GM18873 (cell line): ENCODE results near the gene DOK6.
"Not testable (repeated sequence)": the region's sequence is repeated elsewhere in the genome, so short reads cannot be mapped to it uniquely, and the experiment has no call there.

Source experiments
- ATAC-seq: cut with Tn5 transposase; IDR thresholded peaks from one replicate; pipeline ENCODE4 v1.9.1; 2021; ENCODE audit warnings: mild to moderate bottlenecking, moderate library complexity, moderate number of reproducible peaks; ENCODE audit not compliant: unreplicated experiment, low FRiP score

DOK6 gene

DNA sequence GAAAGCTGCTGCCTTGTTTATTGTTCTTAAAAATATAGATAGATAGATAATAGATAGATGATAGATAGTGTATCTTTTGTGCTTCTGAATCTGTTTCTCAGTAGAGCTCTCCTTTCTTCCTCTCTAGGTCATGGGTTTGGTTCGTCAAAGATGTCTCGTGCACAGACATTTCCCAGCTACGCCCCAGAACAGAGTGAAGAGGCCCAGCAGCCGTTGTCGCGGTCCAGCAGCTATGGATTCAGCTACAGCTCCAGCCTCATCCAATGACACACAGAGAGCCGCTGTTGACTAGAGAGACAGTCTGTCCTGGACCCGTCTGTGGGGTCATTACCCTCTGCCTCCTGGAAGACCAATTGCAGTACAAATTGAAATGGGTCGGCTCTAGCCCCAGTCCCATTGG, 440.4 kb downstream of the DOK6 start:
- no peak for ATAC-seq

- ATAC-seq = no peak
Observed at GRCh38 chr18:69843015-69843414, 442.3 kb downstream of the DOK6 start.

GRCh38 chr18:69844656-69845055, 444.0 kb downstream of the DOK6 start:
- ATAC-seq = no peak

GRCh38 chr18:69845593-69846506, 445.2 kb downstream of the DOK6 start:
- ATAC-seq = no peak

- ATAC-seq = no peak
Observed at GRCh38 chr18:69853051-69853450, 452.4 kb downstream of the DOK6 start.

DNA sequence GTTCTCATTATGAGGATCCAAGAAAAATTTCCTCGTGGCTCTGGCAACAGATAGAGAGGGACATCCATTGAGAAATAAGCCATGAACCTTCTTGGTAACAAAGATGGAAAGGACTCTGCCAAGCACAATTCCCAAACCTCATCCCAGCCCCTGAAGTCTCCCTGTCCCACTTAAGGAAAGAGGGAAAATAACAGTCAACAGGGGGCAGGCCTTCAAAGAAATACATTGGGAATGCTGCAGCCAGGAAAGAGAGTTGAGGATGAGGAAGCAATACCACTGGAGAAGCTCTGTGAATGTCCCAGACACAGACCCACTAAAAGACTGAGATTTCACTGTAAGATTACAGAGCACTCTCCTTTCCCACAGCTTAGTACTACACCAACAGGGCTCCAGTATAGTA, 453.8 kb downstream of the DOK6 start:
- no peak for ATAC-seq

GRCh38 chr18:69858897-69859296, 458.2 kb downstream of the DOK6 start:
- ATAC-seq = no peak

DNA sequence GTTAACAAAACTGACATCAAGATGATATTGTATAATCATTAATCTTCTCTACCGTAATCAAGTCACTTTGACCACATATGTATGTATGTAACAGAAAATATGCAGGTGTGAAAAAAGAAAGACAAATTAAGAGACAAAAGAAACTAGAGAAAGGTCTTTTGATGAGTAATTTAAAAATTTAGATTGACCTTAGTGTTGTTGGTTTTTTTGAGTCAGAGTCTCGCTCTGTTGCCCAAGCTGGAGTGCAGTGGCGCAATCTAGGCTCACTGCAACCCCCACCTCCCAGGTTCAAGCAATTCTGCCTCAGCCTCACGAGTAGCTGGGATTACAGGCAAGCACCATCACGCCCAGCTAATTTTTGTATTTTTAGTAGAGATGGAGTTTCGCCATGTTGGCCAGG, 464.1 kb downstream of the DOK6 start:
- peak; percentile 67 for ATAC-seq

- ATAC-seq = no peak
Observed at GRCh38 chr18:69865776-69866175, 465.1 kb downstream of the DOK6 start.

- no peak for ATAC-seq
Observed at GRCh38 chr18:69866212-69866611, 465.5 kb downstream of the DOK6 start.

DNA sequence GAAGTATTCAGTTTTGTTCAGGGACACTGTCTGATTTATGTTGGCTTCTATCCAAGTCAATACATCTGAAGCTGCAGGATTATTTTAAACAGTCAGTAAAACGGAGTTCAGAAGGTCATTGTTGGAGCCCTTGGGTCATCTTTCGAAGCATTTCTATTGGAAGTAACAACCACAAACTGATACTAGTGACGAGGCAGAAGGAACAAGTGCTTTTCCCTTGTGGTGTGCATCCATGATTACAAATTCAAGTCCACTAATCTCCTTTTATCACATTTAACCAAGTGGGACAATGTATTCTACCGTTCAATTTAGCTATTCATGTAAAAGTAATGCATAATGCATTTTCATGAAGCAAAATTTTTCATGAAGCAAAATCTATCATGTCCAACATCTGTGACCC, 470.0 kb downstream of the DOK6 start:
- no peak for ATAC-seq

DNA sequence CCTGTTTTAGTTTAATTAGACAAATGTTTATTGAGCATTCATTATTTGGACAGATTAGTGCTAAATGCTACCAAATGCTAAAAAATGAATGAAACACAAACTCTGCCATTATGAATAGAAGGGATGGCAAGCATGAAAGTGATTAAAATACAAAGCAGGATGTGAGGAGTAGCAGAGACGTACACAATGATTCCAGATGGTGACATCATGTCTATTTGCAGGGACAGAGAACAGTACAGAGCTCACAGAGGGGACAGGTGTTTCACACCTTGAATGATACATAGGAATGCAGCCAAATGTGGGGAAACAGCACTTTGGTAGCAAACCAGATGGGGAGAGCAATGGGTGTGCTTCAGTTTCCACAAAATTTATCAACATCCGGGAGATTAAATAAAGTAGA, 470.7 kb downstream of the DOK6 start:
- ATAC-seq = no peak

GRCh38 chr18:69872661-69873060, 472.0 kb downstream of the DOK6 start:
- ATAC-seq = no peak

DNA sequence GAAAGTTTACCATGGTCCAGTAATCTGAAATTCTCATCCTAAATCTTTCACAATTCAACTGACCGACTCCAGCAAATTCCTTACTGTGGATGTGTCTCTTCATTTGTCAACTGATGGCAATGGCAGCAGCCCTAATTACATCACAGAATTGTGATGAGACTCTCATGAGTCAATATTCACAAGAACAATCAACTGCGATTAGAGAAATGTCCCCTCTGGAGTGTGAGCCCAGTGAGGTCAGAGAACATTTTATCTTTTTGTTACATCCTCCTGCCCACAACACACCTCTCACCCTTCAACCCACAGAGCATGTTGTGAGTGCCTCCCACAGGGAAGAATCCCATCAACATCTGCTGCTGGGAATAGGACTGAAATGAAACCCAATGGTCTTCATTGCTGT, 473.4 kb downstream of the DOK6 start:
- ATAC-seq = no peak

DNA sequence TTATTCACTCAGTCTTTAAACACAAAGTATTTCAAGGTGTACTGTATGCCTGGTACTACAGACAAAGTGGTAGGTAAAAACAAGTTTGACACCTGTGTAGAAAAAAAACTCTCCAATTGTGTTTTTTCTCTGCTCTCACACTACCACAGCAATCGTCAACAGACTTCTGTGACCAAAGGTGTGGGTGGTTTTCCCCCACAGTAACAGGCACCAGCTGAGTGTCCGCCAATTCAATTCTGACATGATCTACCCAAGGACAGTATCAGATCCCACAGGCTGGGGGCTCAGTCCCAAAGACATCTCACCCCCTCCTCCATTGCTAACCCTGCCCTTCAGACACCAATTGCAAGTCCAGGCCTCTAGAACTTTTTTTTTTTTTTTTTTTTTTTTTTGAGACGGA, 475.8 kb downstream of the DOK6 start:
- ATAC-seq = no peak

DNA sequence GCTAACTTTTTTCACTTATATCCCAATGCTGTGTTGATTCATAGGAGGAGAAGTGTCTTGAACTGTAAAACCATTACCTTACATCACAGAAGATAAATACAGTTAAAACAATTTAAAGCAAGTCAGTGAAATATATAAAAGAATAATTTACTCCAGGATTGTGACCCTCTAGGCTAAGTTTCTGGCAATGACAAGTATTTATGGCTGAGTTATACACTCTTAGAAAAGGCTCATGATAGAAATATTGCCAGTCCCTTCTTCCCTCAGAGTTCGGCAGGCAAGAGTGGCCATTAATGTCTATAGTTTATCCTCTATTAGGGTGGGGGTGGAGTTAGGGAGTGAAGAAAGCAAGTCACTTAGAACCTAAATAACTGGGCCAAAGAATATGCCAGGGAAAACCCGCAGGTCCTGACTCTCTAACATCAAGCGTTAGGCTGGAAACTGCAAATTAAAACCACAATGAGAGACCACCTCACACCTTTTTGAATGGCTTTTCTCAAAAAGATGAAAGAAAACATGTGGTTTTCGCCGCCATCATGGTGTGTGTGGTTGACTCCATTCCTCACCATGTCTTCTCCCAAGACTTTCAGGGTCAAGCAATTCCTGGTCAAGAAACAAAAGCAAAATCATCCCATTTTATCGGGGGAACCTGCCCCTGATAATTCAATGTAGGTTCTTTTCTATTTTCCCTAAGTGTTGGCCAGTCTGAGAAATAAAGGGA, 477.7 kb downstream of the DOK6 start:
- no peak for ATAC-seq

DNA sequence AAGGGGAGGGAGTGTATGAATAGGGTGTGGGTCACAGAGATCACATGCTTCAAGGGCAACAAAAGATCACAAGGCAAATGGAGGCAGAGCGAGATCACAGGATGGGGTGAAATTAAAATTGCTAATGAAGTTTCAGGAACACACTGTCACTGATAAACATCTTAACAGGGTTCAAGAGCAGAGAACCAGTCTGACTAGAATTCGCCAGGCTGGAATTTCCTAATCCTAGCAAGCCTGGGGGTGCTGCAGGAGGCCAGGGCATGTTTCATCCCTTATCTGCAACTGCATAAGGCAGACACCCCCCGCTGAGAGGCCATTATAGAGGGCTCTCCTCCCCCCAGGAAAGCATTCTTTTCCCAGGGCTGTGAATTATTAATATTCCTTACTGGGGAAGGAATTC, 478.4 kb downstream of the DOK6 start:
- ATAC-seq = not testable (repeated sequence)

DNA sequence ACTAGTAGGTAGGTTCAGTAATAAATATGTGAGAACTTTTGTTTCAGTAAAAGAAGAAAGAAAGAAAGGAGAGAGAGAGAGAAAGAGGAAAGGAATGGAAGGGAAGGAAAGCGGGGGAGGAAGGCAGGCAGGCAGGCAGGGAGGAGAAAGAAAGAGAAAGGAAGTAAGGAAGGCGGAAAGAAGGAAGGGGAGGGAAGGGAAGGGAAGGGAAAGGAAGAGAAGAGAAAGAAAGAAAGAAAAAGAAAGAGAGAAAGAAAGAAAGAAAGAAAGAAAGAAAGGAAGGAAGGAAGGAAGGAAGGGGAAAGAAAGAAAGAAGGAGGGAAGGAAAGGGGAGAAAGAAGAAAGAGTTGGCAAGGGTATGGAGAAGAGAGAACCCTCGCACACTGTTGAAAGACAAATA, 479.4 kb downstream of the DOK6 start:
- no peak for ATAC-seq

DNA sequence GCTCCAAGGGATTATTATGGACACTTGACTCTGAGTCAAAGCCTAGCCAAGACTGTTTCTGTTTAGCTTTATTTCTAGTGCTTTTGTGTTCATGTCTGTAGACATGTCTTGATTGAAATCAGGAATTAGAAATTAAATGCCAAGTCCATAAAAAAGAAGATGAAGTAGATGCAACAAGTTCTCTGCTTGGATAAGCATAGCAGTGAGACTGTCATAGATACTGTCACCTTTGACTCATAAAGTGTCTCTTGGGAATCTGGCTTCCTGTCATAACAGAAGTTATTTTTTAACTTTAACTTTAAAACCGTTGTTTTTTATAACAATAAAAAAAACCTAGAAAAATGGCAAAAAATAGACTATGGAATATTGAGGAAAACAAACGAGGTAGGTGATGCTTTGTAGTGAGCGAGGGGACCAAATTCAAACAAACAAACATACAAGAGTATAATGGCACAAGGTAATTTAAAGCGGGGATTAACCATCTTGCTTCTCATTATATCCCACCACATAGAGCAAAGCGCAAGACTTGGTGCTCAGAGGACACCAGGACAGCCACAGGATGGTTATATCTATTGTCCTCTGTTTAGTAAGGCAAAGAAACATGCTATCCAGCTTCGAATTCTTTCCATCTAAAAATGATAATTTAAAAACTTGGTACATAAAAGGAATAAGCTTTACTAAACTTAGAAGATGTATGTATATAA, 482.4 kb downstream of the DOK6 start:
- peak; percentile 40 for ATAC-seq

DNA sequence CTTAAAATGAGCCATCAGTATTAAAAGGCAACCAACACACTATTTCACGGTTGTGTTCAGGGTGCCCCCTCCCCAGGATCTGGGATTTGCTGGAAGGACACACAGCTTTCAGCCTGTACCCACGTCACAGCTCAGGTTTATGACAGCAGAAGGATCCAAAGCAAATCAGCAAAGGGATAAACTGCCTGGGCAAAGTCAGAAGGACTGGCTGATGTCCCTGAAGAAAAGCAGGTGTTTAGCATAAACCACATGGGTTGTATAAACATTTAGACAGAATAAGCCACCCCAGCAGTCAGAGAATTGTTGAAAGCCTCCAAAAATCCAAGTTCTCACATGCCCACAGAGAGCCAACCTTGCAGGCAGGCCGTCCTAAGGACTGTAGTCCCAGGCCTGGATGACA, 483.1 kb downstream of the DOK6 start:
- ATAC-seq = no peak

GRCh38 chr18:69885355-69885754, 484.7 kb downstream of the DOK6 start:
- no peak for ATAC-seq
